ENCODE results near the gene PARD3B.

DNA sequence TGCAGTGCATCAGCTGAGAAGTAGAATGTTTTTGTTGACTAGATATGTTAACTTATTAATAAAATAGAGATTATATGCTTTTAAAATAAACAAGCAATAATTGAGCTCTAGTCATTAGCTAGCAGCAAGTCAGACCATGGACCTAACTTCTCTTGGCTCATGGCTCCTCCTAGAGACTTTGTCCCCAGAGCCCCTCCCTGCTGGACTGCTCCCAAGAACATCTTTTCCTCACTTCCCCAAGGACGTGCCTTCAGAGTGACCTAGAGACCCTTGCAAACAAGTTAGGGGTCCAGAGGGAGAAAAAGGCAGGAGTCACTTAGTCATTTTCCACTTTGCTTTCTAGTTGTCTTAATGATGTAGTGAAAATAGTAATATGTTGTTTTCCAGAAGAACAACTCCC is 824.5 kb downstream of the PARD3B start:
- TF ChIP-seq CTCF (IDR thresholded peaks at IDR 0.05) (no peak), POLR2A (IDR thresholded peaks at IDR 0.05) (no peak)
